Activated naive CD8-positive, alpha-beta T cell treated with anti-CD3 and anti-CD28 coated beads for 36 hours (primary cell): ENCODE data around the gene LIPK. TPM values are rescaled to one million over a fixed set of nuclear protein-coding genes. Genes with fewer than 3 reads are reported as not detected.
"Not testable (repeated sequence)": the region's sequence is repeated elsewhere in the genome, so short reads cannot be mapped to it uniquely, and the experiment has no call there.

ENCODE experiments used
- DNase-seq: peaks from one replicate; pipeline ENCODE4 v3.0.0; 2021
- H3K27ac Mint-ChIP-seq: one replicate; pipeline ENCODE4 v1.8.0; 2022; ENCODE audit warnings: mild to moderate bottlenecking, moderate library complexity, mixed read lengths
- H3K27me3 Mint-ChIP-seq: one replicate; pipeline ENCODE4 v1.8.0; 2022; ENCODE audit warnings: mild to moderate bottlenecking, mixed read lengths
- H3K36me3 Mint-ChIP-seq: one replicate; pipeline ENCODE4 v1.8.0; 2021; ENCODE audit warnings: mild to moderate bottlenecking, mixed read lengths
- H3K4me1 Mint-ChIP-seq: one replicate; pipeline ENCODE4 v1.8.0; 2021; ENCODE audit warnings: mixed read lengths
- H3K4me3 Mint-ChIP-seq: one replicate; pipeline ENCODE4 v1.8.0; 2022; ENCODE audit warnings: mild to moderate bottlenecking, moderate library complexity, mixed read lengths
- H3K9me3 Mint-ChIP-seq: one replicate; pipeline ENCODE4 v1.8.0; 2022; ENCODE audit warnings: mixed read lengths
- total RNA-seq, 2 experiments: library from RNA; stranded (reverse); gene quantifications; one replicate each; pipeline ENCODE4 v1.2.3, GENCODE V29; 2021

LIPK gene
- total RNA-seq, 2 experiments from 2014 or later = not detected

- no peak overlapping the region for H3K4me3 Mint-ChIP-seq
- no peak overlapping the region for H3K27ac Mint-ChIP-seq
- no peaks in the 10 kb centered on the region for H3K36me3 Mint-ChIP-seq
- H3K4me1 Mint-ChIP-seq = no peaks in the 10 kb centered on the region
- peaks cover 20% of the 10 kb centered on the region for H3K27me3 Mint-ChIP-seq
- H3K9me3 Mint-ChIP-seq = no peaks in the 10 kb centered on the region
- DNase-seq = no peak
Observed at GRCh38 chr10:88687853-88688467, 18.1 kb upstream of the LIPK start.

GRCh38 chr10:88689366-88689765 is 16.7 kb upstream of the LIPK start:
- Mint-ChIP-seq H3K36me3 (no peaks in the 10 kb centered on the region), H3K27me3 (peaks cover 19% of the 10 kb centered on the region), H3K27ac (no peak overlapping the region), H3K9me3 (no peaks in the 10 kb centered on the region), H3K4me3 (no peak overlapping the region), H3K4me1 (no peaks in the 10 kb centered on the region)
- DNase-seq = no peak

- DNase-seq = no peak
- peaks cover 19% of the 10 kb centered on the region for H3K27me3 Mint-ChIP-seq
- no peaks in the 10 kb centered on the region for H3K36me3 Mint-ChIP-seq
- H3K27ac Mint-ChIP-seq = no peak overlapping the region
- H3K4me3 Mint-ChIP-seq = no peak overlapping the region
- H3K9me3 Mint-ChIP-seq = no peaks in the 10 kb centered on the region
- H3K4me1 Mint-ChIP-seq = no peaks in the 10 kb centered on the region
Observed at GRCh38 chr10:88693392-88694020, 12.5 kb upstream of the LIPK start.

GRCh38 chr10:88702848-88703597 is 3.0 kb upstream of the LIPK start:
- Mint-ChIP-seq H3K9me3 (no peaks in the 10 kb centered on the region), H3K36me3 (no peaks in the 10 kb centered on the region), H3K27ac (no peak overlapping the region), H3K27me3 (no peaks in the 10 kb centered on the region), H3K4me1 (peaks cover 23% of the 10 kb centered on the region), H3K4me3 (no peak overlapping the region)
- DNase-seq = peak; percentile 13

- Mint-ChIP-seq H3K36me3 (no peaks in the 10 kb centered on the region), H3K27me3 (no peaks in the 10 kb centered on the region), H3K4me3 (no peak overlapping the region), H3K27ac (no peak overlapping the region), H3K9me3 (no peaks in the 10 kb centered on the region), H3K4me1 (peaks cover 24% of the 10 kb centered on the region)
- DNase-seq = peak; percentile 6
Observed at GRCh38 chr10:88707429-88708155, 1.5 kb downstream of the LIPK start.

- H3K27ac Mint-ChIP-seq, H3K4me3 Mint-ChIP-seq, H3K27me3 Mint-ChIP-seq, DNase-seq, H3K36me3 Mint-ChIP-seq, H3K9me3 Mint-ChIP-seq: not testable (repeated sequence)
- H3K4me1 Mint-ChIP-seq = peaks cover 20% of the 10 kb centered on the region
Observed at GRCh38 chr10:88709361-88709760, 3.3 kb downstream of the LIPK start.

- H3K4me3 Mint-ChIP-seq = no peak overlapping the region
- no peak for DNase-seq
- no peaks in the 10 kb centered on the region for H3K4me1 Mint-ChIP-seq
- H3K9me3 Mint-ChIP-seq = no peaks in the 10 kb centered on the region
- H3K27me3 Mint-ChIP-seq = peaks cover 5% of the 10 kb centered on the region
- H3K36me3 Mint-ChIP-seq = no peaks in the 10 kb centered on the region
- no peak overlapping the region for H3K27ac Mint-ChIP-seq
Observed at GRCh38 chr10:88715517-88715916, 9.5 kb downstream of the LIPK start.

GRCh38 chr10:88721392-88721791 is 15.3 kb downstream of the LIPK start:
- Mint-ChIP-seq H3K27ac (no peak overlapping the region), H3K27me3 (no peaks in the 10 kb centered on the region), H3K4me3 (no peak overlapping the region), H3K36me3 (no peaks in the 10 kb centered on the region), H3K4me1 (peaks cover 8% of the 10 kb centered on the region), H3K9me3 (no peaks in the 10 kb centered on the region)
- no peak for DNase-seq

- Mint-ChIP-seq H3K4me3 (no peak overlapping the region), H3K4me1 (peaks cover 8% of the 10 kb centered on the region), H3K27ac (peak overlapping the region; percentile 63), H3K9me3 (no peaks in the 10 kb centered on the region), H3K27me3 (peaks cover 5% of the 10 kb centered on the region), H3K36me3 (no peaks in the 10 kb centered on the region)
- no peak for DNase-seq
Observed at GRCh38 chr10:88725798-88726197, 19.7 kb downstream of the LIPK start.

- H3K4me3 Mint-ChIP-seq = no peak overlapping the region
Observed at GRCh38 chr10:88728107-88728763, 22.2 kb downstream of the LIPK start.

GRCh38 chr10:88730864-88731263 is 24.8 kb downstream of the LIPK start:
- no peak overlapping the region for H3K27ac Mint-ChIP-seq
- no peaks in the 10 kb centered on the region for H3K9me3 Mint-ChIP-seq
- peaks cover 5% of the 10 kb centered on the region for H3K27me3 Mint-ChIP-seq
- DNase-seq = no peak
- H3K4me3 Mint-ChIP-seq = no peak overlapping the region
- H3K4me1 Mint-ChIP-seq = peaks cover 3% of the 10 kb centered on the region
- no peaks in the 10 kb centered on the region for H3K36me3 Mint-ChIP-seq

More at GRCh38 chr10:88728107-88728763, 22.2 kb downstream of the LIPK start:
- peaks cover 8% of the 10 kb centered on the region for H3K4me1 Mint-ChIP-seq
- peaks cover 5% of the 10 kb centered on the region for H3K27me3 Mint-ChIP-seq
- H3K36me3 Mint-ChIP-seq = no peaks in the 10 kb centered on the region
- no peaks in the 10 kb centered on the region for H3K9me3 Mint-ChIP-seq
- peak; percentile 58 for DNase-seq
- no peak overlapping the region for H3K27ac Mint-ChIP-seq

- no peak overlapping the region for H3K27ac Mint-ChIP-seq
- no peaks in the 10 kb centered on the region for H3K36me3 Mint-ChIP-seq
- H3K9me3 Mint-ChIP-seq = no peaks in the 10 kb centered on the region
- H3K4me1 Mint-ChIP-seq = no peaks in the 10 kb centered on the region
- DNase-seq = no peak
- H3K27me3 Mint-ChIP-seq = peaks cover 5% of the 10 kb centered on the region
- H3K4me3 Mint-ChIP-seq = no peak overlapping the region
Observed at GRCh38 chr10:88731296-88731695, 25.2 kb downstream of the LIPK start.

GRCh38 chr10:88733215-88733614 is 27.2 kb downstream of the LIPK start:
- H3K27me3 Mint-ChIP-seq = peaks cover 11% of the 10 kb centered on the region

GRCh38 chr10:88735661-88736060 is 29.6 kb downstream of the LIPK start:
- Mint-ChIP-seq H3K4me3 (no peak overlapping the region), H3K27me3 (peaks cover 26% of the 10 kb centered on the region), H3K9me3 (no peaks in the 10 kb centered on the region), H3K27ac (no peak overlapping the region), H3K4me1 (no peaks in the 10 kb centered on the region), H3K36me3 (no peaks in the 10 kb centered on the region)
- no peak for DNase-seq

More at GRCh38 chr10:88733215-88733614, 27.2 kb downstream of the LIPK start:
- Mint-ChIP-seq H3K36me3 (no peaks in the 10 kb centered on the region), H3K9me3 (no peaks in the 10 kb centered on the region), H3K4me1 (no peaks in the 10 kb centered on the region), H3K4me3 (no peak overlapping the region), H3K27ac (no peak overlapping the region)
- no peak for DNase-seq

- not testable (repeated sequence) for H3K36me3 Mint-ChIP-seq, H3K4me1 Mint-ChIP-seq, H3K4me3 Mint-ChIP-seq, DNase-seq, H3K27ac Mint-ChIP-seq
- H3K9me3 Mint-ChIP-seq = peaks cover 17% of the 10 kb centered on the region
- H3K27me3 Mint-ChIP-seq = peaks cover 26% of the 10 kb centered on the region
Observed at GRCh38 chr10:88741921-88742320, 35.9 kb downstream of the LIPK start.
